ENCODE results near the gene MAML2.

DNA sequence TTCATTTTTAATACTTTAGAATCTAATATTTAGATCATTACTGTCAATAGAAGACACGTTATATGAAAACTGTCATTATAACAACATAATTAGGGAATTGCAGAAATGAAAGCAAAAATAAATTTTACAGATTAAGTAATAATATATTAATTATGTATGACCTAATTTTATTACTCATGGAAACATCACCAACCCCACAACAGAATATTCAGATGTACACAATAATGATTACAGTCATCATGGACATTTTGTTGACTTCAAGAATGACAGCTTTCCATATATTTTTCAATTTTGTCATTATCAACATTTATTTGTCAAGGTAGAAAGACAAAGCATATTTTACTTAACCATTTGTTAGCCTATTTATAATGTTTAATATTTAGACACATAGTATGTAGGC lies 119.9 kb downstream of the MAML2 start:
- TF ChIP-seq CTCF (IDR thresholded peaks at IDR 0.05) = no peak
- no peak for TF ChIP-seq EZH2 (IDR thresholded peaks at IDR 0.05)
- no peak for TF ChIP-seq EZH2phosphoT487 (IDR thresholded peaks at IDR 0.05)

Measured in neural progenitor cell (in vitro differentiated cells).